GM13977 (cell line): ENCODE results near the gene TRIM47.
A peak's percentile ranks its signal among the peaks of the same experiment; 100 is the strongest.

Experiments
- DNase-seq: peaks from one replicate; pipeline ENCODE4 v3.0.0; 2012; ENCODE audit warnings: low spot score
- CTCF ChIP-seq: IDR thresholded peaks from 2 replicates; pipeline ENCODE4 v1.5.1; 2012; ENCODE audit warnings: mild to moderate bottlenecking, control low read depth; ENCODE audit not compliant: insufficient read depth; ENCODE audit errors: extremely low read depth, missing control alignments
- in situ Hi-C: fragments of 300-500 bp; cut with MboI; formaldehyde crosslinking; loops from one replicate; pipeline ENCODE4 v1.12.0; 2022; ENCODE audit warnings: low sequenced_read_pairs, low pct_unique_long_range_greater_than_20kb, mixed read lengths, inconsistent platforms; ENCODE audit not compliant: unreplicated experiment

TRIM47 gene

GRCh38 chr17:75896415-75897159 lies 18.2 kb upstream of the TRIM47 start, which contains the start of gene TRIM65:
Gene TRIM65, minus strand, starts transcription at chr17:75896951. Its CDS starts 14 bp downstream, at chr17:75896937.
- in situ Hi-C loops = no loop called here
- DNase-seq = peak; percentile 96
- TF ChIP-seq CTCF = peak; percentile 68

GRCh38 chr17:75895370-75896155 lies 17.2 kb upstream of the TRIM47 start:
- in situ Hi-C loops = no loop called here
- DNase-seq = no peak
- TF ChIP-seq CTCF = peak; percentile 17

GRCh38 chr17:75894049-75894733 lies 15.8 kb upstream of the TRIM47 start:
- no peak for DNase-seq
- TF ChIP-seq CTCF = no peak
- in situ Hi-C loops = no loop called here

GRCh38 chr17:75893305-75894048 lies 15.1 kb upstream of the TRIM47 start:
- no peak for DNase-seq
- TF ChIP-seq CTCF = no peak
- in situ Hi-C loops = no loop called here

GRCh38 chr17:75892556-75893224 lies 14.3 kb upstream of the TRIM47 start:
- DNase-seq = no peak
- in situ Hi-C loops = no loop called here

More at GRCh38 chr17:75892556-75893224, 14.3 kb upstream of the TRIM47 start:
- no peak for TF ChIP-seq CTCF
